ENCODE data around the gene COL4A2. TPM values are rescaled to one million over a fixed set of nuclear protein-coding genes. Genes with fewer than 3 reads are reported as not detected.

COL4A2 gene
- total RNA-seq, 1 experiment from 2014 or later: 1.6 TPM

DNA sequence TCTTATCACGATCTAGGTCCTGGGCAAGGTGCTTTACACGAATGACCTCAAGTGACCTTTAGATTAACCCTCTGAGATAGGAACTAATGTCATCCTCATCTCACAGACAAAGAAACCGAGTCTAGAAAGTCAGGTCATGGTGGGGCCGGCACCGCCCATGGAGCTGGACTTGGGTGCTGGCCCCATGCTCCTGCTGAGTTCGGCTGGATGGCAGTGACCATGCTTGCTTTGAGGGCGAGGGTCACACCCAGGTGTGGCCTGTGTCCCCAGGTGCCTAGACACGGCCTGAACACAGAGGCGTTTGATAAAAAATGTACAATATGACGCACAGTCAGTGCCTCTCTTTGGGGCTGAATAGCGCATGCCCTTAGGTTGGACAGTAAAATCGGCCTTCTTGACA is 26.8 kb downstream of the COL4A2 start:
- DNase-seq (ENCODE audit: low read depth, low spot score): no peak
- no peak overlapping the region for H3K4me2 ChIP-seq (ENCODE audit: low read length)
- no TSS peak for BruUV-seq (replicated peaks)
- no peak for ATAC-seq
- no peaks in the 10 kb centered on the region for H3K36me3 ChIP-seq (ENCODE audit: control insufficient read depth in 1 of 2, insufficient read depth in 2 of 2, low read length in 2 of 2)
- TF ChIP-seq, protein P1, sequence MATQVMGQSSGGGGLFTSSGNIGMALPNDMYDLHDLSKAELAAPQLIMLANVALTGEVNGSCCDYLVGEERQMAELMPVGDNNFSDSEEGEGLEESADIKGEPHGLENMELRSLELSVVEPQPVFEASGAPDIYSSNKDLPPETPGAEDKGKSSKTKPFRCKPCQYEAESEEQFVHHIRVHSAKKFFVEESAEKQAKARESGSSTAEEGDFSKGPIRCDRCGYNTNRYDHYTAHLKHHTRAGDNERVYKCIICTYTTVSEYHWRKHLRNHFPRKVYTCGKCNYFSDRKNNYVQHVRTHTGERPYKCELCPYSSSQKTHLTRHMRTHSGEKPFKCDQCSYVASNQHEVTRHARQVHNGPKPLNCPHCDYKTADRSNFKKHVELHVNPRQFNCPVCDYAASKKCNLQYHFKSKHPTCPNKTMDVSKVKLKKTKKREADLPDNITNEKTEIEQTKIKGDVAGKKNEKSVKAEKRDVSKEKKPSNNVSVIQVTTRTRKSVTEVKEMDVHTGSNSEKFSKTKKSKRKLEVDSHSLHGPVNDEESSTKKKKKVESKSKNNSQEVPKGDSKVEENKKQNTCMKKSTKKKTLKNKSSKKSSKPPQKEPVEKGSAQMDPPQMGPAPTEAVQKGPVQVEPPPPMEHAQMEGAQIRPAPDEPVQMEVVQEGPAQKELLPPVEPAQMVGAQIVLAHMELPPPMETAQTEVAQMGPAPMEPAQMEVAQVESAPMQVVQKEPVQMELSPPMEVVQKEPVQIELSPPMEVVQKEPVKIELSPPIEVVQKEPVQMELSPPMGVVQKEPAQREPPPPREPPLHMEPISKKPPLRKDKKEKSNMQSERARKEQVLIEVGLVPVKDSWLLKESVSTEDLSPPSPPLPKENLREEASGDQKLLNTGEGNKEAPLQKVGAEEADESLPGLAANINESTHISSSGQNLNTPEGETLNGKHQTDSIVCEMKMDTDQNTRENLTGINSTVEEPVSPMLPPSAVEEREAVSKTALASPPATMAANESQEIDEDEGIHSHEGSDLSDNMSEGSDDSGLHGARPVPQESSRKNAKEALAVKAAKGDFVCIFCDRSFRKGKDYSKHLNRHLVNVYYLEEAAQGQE (IDR thresholded peaks at IDR 0.05; ENCODE audit: low read depth): no peak
- TF ChIP-seq TCF7L2 (IDR thresholded peaks at IDR 0.05; ENCODE audit: borderline replicate concordance, extremely low read depth, insufficient read depth, insufficient read length) (no peak), EZH2phosphoT487 (IDR thresholded peaks at IDR 0.05; ENCODE audit: borderline replicate concordance) (no peak), EZH2 (IDR thresholded peaks at IDR 0.05) (no peak), RAD21 (IDR thresholded peaks at IDR 0.05; ENCODE audit: low read depth) (no peak), ZNF274 (IDR thresholded peaks at IDR 0.05; ENCODE audit: low read depth, low read length) (no peak), YY1 (IDR thresholded peaks at IDR 0.05; ENCODE audit: extremely low read depth, insufficient replicate concordance, low read depth, low read length) (no peak), ZFX (IDR thresholded peaks at IDR 0.05) (no peak), SP1 (IDR thresholded peaks at IDR 0.05; ENCODE audit: low read depth) (no peak), CEBPB (IDR thresholded peaks at IDR 0.05; ENCODE audit: low read depth) (no peak), ELF1 (IDR thresholded peaks at IDR 0.05; ENCODE audit: borderline replicate concordance, low read depth) (no peak), POLR2AphosphoS5 (IDR thresholded peaks at IDR 0.05; ENCODE audit: low read depth, low read length) (no peak), JUND (IDR thresholded peaks at IDR 0.05) (no peak), POLR2A (IDR thresholded peaks at IDR 0.05; ENCODE audit: borderline replicate concordance, extremely low read depth, insufficient read depth, insufficient read length) (no peak), SIN3A (IDR thresholded peaks at IDR 0.05; ENCODE audit: low read depth) (no peak), EGR1 (IDR thresholded peaks at IDR 0.05; ENCODE audit: low read depth) (no peak)
- TF ChIP-seq, protein P2, sequence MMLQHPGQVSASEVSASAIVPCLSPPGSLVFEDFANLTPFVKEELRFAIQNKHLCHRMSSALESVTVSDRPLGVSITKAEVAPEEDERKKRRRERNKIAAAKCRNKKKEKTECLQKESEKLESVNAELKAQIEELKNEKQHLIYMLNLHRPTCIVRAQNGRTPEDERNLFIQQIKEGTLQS (IDR thresholded peaks at IDR 0.05): no peak
- TF ChIP-seq, protein P3, sequence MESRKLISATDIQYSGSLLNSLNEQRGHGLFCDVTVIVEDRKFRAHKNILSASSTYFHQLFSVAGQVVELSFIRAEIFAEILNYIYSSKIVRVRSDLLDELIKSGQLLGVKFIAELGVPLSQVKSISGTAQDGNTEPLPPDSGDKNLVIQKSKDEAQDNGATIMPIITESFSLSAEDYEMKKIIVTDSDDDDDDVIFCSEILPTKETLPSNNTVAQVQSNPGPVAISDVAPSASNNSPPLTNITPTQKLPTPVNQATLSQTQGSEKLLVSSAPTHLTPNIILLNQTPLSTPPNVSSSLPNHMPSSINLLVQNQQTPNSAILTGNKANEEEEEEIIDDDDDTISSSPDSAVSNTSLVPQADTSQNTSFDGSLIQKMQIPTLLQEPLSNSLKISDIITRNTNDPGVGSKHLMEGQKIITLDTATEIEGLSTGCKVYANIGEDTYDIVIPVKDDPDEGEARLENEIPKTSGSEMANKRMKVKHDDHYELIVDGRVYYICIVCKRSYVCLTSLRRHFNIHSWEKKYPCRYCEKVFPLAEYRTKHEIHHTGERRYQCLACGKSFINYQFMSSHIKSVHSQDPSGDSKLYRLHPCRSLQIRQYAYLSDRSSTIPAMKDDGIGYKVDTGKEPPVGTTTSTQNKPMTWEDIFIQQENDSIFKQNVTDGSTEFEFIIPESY (IDR thresholded peaks at IDR 0.05; ENCODE audit: extremely low read depth, insufficient replicate concordance, low read length): no peak
- TF ChIP-seq, protein P4, sequence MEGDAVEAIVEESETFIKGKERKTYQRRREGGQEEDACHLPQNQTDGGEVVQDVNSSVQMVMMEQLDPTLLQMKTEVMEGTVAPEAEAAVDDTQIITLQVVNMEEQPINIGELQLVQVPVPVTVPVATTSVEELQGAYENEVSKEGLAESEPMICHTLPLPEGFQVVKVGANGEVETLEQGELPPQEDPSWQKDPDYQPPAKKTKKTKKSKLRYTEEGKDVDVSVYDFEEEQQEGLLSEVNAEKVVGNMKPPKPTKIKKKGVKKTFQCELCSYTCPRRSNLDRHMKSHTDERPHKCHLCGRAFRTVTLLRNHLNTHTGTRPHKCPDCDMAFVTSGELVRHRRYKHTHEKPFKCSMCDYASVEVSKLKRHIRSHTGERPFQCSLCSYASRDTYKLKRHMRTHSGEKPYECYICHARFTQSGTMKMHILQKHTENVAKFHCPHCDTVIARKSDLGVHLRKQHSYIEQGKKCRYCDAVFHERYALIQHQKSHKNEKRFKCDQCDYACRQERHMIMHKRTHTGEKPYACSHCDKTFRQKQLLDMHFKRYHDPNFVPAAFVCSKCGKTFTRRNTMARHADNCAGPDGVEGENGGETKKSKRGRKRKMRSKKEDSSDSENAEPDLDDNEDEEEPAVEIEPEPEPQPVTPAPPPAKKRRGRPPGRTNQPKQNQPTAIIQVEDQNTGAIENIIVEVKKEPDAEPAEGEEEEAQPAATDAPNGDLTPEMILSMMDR (IDR thresholded peaks at IDR 0.05 in 2 of 3, conservative IDR thresholded peaks at IDR 0.05 in 1 of 3; ENCODE audit: borderline replicate concordance in 1 of 3, insufficient read depth in 1 of 3, low read depth in 2 of 3, low read length in 2 of 3): no peak
- TF ChIP-seq, protein P5, sequence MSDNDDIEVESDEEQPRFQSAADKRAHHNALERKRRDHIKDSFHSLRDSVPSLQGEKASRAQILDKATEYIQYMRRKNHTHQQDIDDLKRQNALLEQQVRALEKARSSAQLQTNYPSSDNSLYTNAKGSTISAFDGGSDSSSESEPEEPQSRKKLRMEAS (IDR thresholded peaks at IDR 0.05): no peak
- H3K9me3 ChIP-seq (ENCODE audit: control insufficient read depth in 1 of 2, insufficient read depth in 1 of 2, low read depth in 1 of 2, low read length in 2 of 2): no peaks in the 10 kb centered on the region
- H3K27me3 ChIP-seq (ENCODE audit: insufficient read depth, low read length): no peaks in the 10 kb centered on the region
- no peak overlapping the region for H3K4me3 ChIP-seq (replicated peaks in 1 of 2; ENCODE audit: low read depth in 1 of 2, low read length in 2 of 2)
- H3K27ac ChIP-seq (ENCODE audit: low read depth, low read length): no peak overlapping the region
- H3K9me2 ChIP-seq (ENCODE audit: insufficient read depth): no peaks in the 10 kb centered on the region
- no peaks in the 10 kb centered on the region for H3K79me2 ChIP-seq (ENCODE audit: insufficient read depth, low read length)
- no peaks in the 10 kb centered on the region for H4K20me1 ChIP-seq (ENCODE audit: insufficient read depth)
- ChIA-PET POLR2A (no interaction called here), CTCF (no interaction called here), RAD21 (ENCODE audit: low non-redundant PET in 1 of 2, low total read pairs in 2 of 2, uncharacterized antibody in 2 of 2, unreplicated experiment in 2 of 2) (no interaction called here)
- no peak overlapping the region for H2AFZ ChIP-seq (ENCODE audit: low read depth, low read length, poor library complexity, severe bottlenecking)
- H3K4me1 ChIP-seq (ENCODE audit: control insufficient read depth in 1 of 2, insufficient read depth in 2 of 2, low read length in 2 of 2): no peaks in the 10 kb centered on the region
- H3K9ac ChIP-seq (ENCODE audit: low read length): no peak overlapping the region
- intact Hi-C loops (cut with micrococcal nuclease): no loop called here
